Psoas muscle (tissue), 8 donors: ENCODE results near the gene CCDC200. TPM values are rescaled to one million over a fixed set of nuclear protein-coding genes. Genes with fewer than 3 reads are reported as not detected.

Experiments
- ATAC-seq, 4 donors: fragments of 200-7000 bp; cut with Tn5 transposase; one replicate each; pipeline ENCODE4 v1.9.1; 2020; ENCODE audit warnings: moderate library complexity in 3 of 4, mild to moderate bottlenecking in 2 of 4
- DNase-seq, 2 donors: peaks; one replicate each; pipeline ENCODE4 v3.0.0-alpha.2; 2020
- H3K27ac ChIP-seq: fragments of 200-600 bp; one replicate; pipeline ENCODE4 v1.8.0; 2022
- H3K27me3 ChIP-seq, 3 donors: fragments of 200-600 bp in 1 of 3; one replicate each; pipeline versions ENCODE4 v1.6.1 to v1.8.0; 2013 to 2022; ENCODE audit warnings: low read length in 2 of 3, mild to moderate bottlenecking in 2 of 3, moderate library complexity in 1 of 3; ENCODE audit not compliant: insufficient read depth in 3 of 3
- H3K36me3 ChIP-seq, 2 donors: fragments of 200-600 bp in 1 of 2; one replicate each; pipeline versions ENCODE4 v1.6.1 to v1.8.0; 2013 to 2022; ENCODE audit warnings: low read depth in 1 of 2, mild to moderate bottlenecking in 1 of 2, moderate library complexity in 1 of 2; ENCODE audit not compliant: insufficient read depth in 1 of 2
- H3K4me1 ChIP-seq: fragments of 200-600 bp; one replicate; pipeline ENCODE4 v1.8.0; 2022
- H3K4me3 ChIP-seq: fragments of 200-600 bp; one replicate; pipeline ENCODE4 v1.8.0; 2022; ENCODE audit warnings: mild to moderate bottlenecking
- H3K9me3 ChIP-seq: fragments of 200-600 bp; one replicate; pipeline ENCODE4 v1.8.0; 2022
- CTCF ChIP-seq: fragments of 200-600 bp; IDR thresholded peaks from one replicate; pipeline ENCODE4 v1.8.0; 2022; ENCODE audit warnings: antibody characterized with exemption
- WGBS, 3 donors: extraction: QIAGEN DNeasy Blood & Tissue Kit; methylation state at CpG; one replicate each; pipeline versions ENCODE4 v1.1.6 to v1.1.7; 2013; 5-methylcytosine and 5-hydroxymethylcytosine counted together
- intact Hi-C, 2 donors: fragments of 100-400 bp; cut with DNase I; formaldehyde crosslinking; loops; one replicate each; pipeline versions ENCODE4 v1.11.0 to v1.14.2; 2022
- polyA plus RNA-seq, 3 donors: library from polyadenylated mRNA; stranded (reverse); fragments of 200-250 nt; gene quantifications; one replicate each; pipeline ENCODE4 v1.2.3, GENCODE V29; 2013
- total RNA-seq, 4 donors: library from RNA; stranded (reverse); fragmentation: NEBNext Ultra II Directional in 2 of 4; extraction: Animal tissue kit (Norgen Biotek cat#: 25700) in 2 of 4; gene quantifications; one replicate each; pipeline versions ENCODE4 v1.2.1 to v1.2.4, GENCODE V29; 2021 to 2023
- donor health status: healthy with polysubstance abuse.
- donor health status: DM: no; HTN: no; CAD: no; lungs with moderate emphysema.
- donor health status: Bipolar disorder and iron deficiency.
- donor health status: healthy.
- donor health status: DM: yes; HTN: yes; CAD: no.
- donor health status: DM: no; HTN: no; CAD: no.
- donor health status: DM: no; HTN: no; CAD: no.
- donor health status: DM: yes; HTN: yes; CAD: no.

Gene CCDC200
- total and polyA plus RNA-seq, 7 donors, result 0.38 to 0.41 TPM; not detected in 5

- DNase-seq (no peak), ATAC-seq (no peak)
- H3K4me1 ChIP-seq, result peaks cover 48% of the 10 kb centered on the region
- H3K9me3 ChIP-seq, result no peaks in the 10 kb centered on the region
- H3K27me3 ChIP-seq, result no peaks in the 10 kb centered on the region
- H3K27ac ChIP-seq, result peak overlapping the region; percentile 54
- 59 to 72% (median 69%) methylated on average over 4 of the region's 4 CpGs for WGBS, 3 donors
- peaks cover 0 to 55% of the 10 kb centered on the region in 2 donors for H3K36me3 ChIP-seq
- intact Hi-C loops, result loop anchor here in 1 of 2 donors (10.0 kb wide), 1 partner anchor 151 kb away; the partner anchor contains the start of genes RND2 and VAT1
- no peak for TF ChIP-seq CTCF
- H3K4me3 ChIP-seq, result peak overlapping the region; percentile 38
Observed at GRCh38 chr17:43175213-43176118, 53.0 kb downstream of the CCDC200 start.

GRCh38 chr17:43171586-43172487 lies 56.6 kb downstream of the CCDC200 start:
- DNase-seq (no peak), ATAC-seq (peak; percentile 38 to 56 (median 48))
- Histone ChIP-seq H3K9me3 (no peaks in the 10 kb centered on the region), H3K27me3 (no peaks in the 10 kb centered on the region), H3K4me1 (peaks cover 49% of the 10 kb centered on the region), H3K27ac (peak overlapping the region; percentile 91), H3K36me3 (peaks cover 0 to 22% of the 10 kb centered on the region in 2 donors), H3K4me3 (peak overlapping the region; percentile 87)
- intact Hi-C loops, result loop anchor here (5.0 to 10.0 kb wide), 2 partner anchors 45 to 147 kb away; partner anchors contain the start of genes BRCA1 (in 2 of the 2), RND2 (in 1 of the 2) and VAT1 (in 1 of the 2)
- 0 to 2% (median 2%) methylated on average over 12 of the region's 12 CpGs for WGBS, 3 donors
- TF ChIP-seq CTCF, result no peak

Other genes starting within 250 kb of the CCDC200 start
- gene PTGES3L, start 248.5 kb downstream of the CCDC200 start, total RNA-seq, result 10 to 100 TPM; 47.8 to 66.0 (median 55.3) TPM
- 10 to 100 TPM; 43.7 to 59.5 (median 44.7) TPM for gene PTGES3L, start 248.5 kb downstream of the CCDC200 start, polyA plus RNA-seq
- gene RUNDC1, start 248.1 kb downstream of the CCDC200 start, total RNA-seq, result 10 to 100 TPM in 2 of 4 donors, 1 to 10 TPM in 2; 8.7 to 16.8 (median 12.8) TPM
- 10 to 100 TPM; 10.4 to 17.8 (median 10.6) TPM for gene RUNDC1, start 248.1 kb downstream of the CCDC200 start, polyA plus RNA-seq
- gene RPL27, start 230.2 kb downstream of the CCDC200 start, total RNA-seq, result 1,000 to 10,000 TPM in 1 of 4 donors, 100 to 1,000 TPM in 3; 506 to 1,045 (median 824) TPM
- 1,000 to 10,000 TPM; 2,533 to 3,118 (median 2,913) TPM for gene RPL27, start 230.2 kb downstream of the CCDC200 start, polyA plus RNA-seq
- 1 to 10 TPM; 4.6 to 6.5 (median 6.2) TPM for gene IFI35, start 221.8 kb downstream of the CCDC200 start, total RNA-seq
- gene IFI35, start 221.8 kb downstream of the CCDC200 start, polyA plus RNA-seq, result 1 to 10 TPM; 4.2 to 7.8 (median 6.5) TPM
- 10 to 100 TPM; 20.0 to 50.6 (median 34.1) TPM for gene VAT1, start 206.2 kb downstream of the CCDC200 start, total RNA-seq
- 10 to 100 TPM; 19.2 to 20.2 (median 19.7) TPM for gene VAT1, start 206.2 kb downstream of the CCDC200 start, polyA plus RNA-seq
- under 1 TPM; 0.04 to 0.22 (median 0.16) TPM for gene RND2, start 203.4 kb downstream of the CCDC200 start, total RNA-seq
- gene RND2, start 203.4 kb downstream of the CCDC200 start, polyA plus RNA-seq, result under 1 TPM; 0.04 to 0.09 (median 0.04) TPM
- 1 to 10 TPM; 2.3 to 6.1 (median 3.8) TPM for gene BRCA1, start 103.3 kb downstream of the CCDC200 start, total RNA-seq
- gene BRCA1, start 103.3 kb downstream of the CCDC200 start, polyA plus RNA-seq, result 1 to 10 TPM; 1.5 to 4.6 (median 2.2) TPM
- gene NBR1, start 57.4 kb downstream of the CCDC200 start, total RNA-seq, result 100 to 1,000 TPM; 104 to 157 (median 133) TPM
- 10 to 100 TPM; 13.7 to 91.7 (median 45.9) TPM for gene NBR1, start 57.4 kb downstream of the CCDC200 start, polyA plus RNA-seq
- gene TMEM106A, start 16.7 kb downstream of the CCDC200 start, total RNA-seq, result 1 to 10 TPM; 1.9 to 3.4 (median 2.6) TPM
- gene TMEM106A, start 16.7 kb downstream of the CCDC200 start, polyA plus RNA-seq, result under 1 TPM; 0.21 to 0.60 (median 0.53) TPM
- gene RNU2-1, start 5.4 kb upstream of the CCDC200 start, total RNA-seq, result 1,000 to 10,000 TPM; 2,334 to 4,375 (median 3,394) TPM
- not detected for gene RNU2-1, start 5.4 kb upstream of the CCDC200 start, polyA plus RNA-seq
- 1 to 10 TPM in 3 of 4 donors, under 1 TPM in 1; 0.69 to 1.8 (median 1.4) TPM for gene ARL4D, start 170.4 kb upstream of the CCDC200 start, total RNA-seq
- gene ARL4D, start 170.4 kb upstream of the CCDC200 start, polyA plus RNA-seq, result 1 to 10 TPM; 1.3 to 6.5 (median 2.4) TPM